NCI-H460 (cell line): ENCODE results near the gene TLL2. TPM values are rescaled to one million over a fixed set of nuclear protein-coding genes. Genes with fewer than 3 reads are reported as not detected.
A peak's percentile ranks its signal among the peaks of the same experiment; 100 is the strongest.

Experiments
- DNase-seq: peaks from one replicate; pipeline ENCODE4 v3.0.0-alpha.2; 2016; ENCODE audit warnings: low read depth; ENCODE audit errors: extremely low read depth
- total RNA-seq: library from RNA; depleted of rRNA; stranded (reverse); fragments of >200 nt; shearing (Covaris generic); gene quantifications from 2 replicates; pipeline ENCODE4 v1.2.3, GENCODE V29; 2014

The TLL2 gene
- total RNA-seq, 1 experiment from 2014 or later, result 0.12 TPM

- no peak for DNase-seq
Observed at GRCh38 chr10:96401036-96401435, 112.7 kb downstream of the TLL2 start.

GRCh38 chr10:96400465-96400864 lies 113.3 kb downstream of the TLL2 start:
- DNase-seq, result no peak

GRCh38 chr10:96397902-96398301 lies 115.8 kb downstream of the TLL2 start:
- no peak for DNase-seq

GRCh38 chr10:96395931-96396877 lies 117.5 kb downstream of the TLL2 start:
- peak; percentile 45 for DNase-seq

GRCh38 chr10:96390460-96390864 lies 123.3 kb downstream of the TLL2 start:
- DNase-seq, result no peak

- DNase-seq, result no peak
Observed at GRCh38 chr10:96389785-96390184, 123.9 kb downstream of the TLL2 start.

- no peak for DNase-seq
Observed at GRCh38 chr10:96387601-96388000, 126.1 kb downstream of the TLL2 start.

- no peak for DNase-seq
Observed at GRCh38 chr10:96387161-96387560, 126.6 kb downstream of the TLL2 start.

- no peak for DNase-seq
Observed at GRCh38 chr10:96384506-96384905, 129.2 kb downstream of the TLL2 start.

- DNase-seq, result no peak
Observed at GRCh38 chr10:96380821-96381220, 132.9 kb downstream of the TLL2 start.

- DNase-seq, result no peak
Observed at GRCh38 chr10:96379758-96380157, 134.0 kb downstream of the TLL2 start.

- DNase-seq, result no peak
Observed at GRCh38 chr10:96378741-96379140, 135.0 kb downstream of the TLL2 start.

- DNase-seq, result no peak
Observed at GRCh38 chr10:96377816-96378294, 135.9 kb downstream of the TLL2 start.

GRCh38 chr10:96376483-96376882 lies 137.2 kb downstream of the TLL2 start:
- no peak for DNase-seq

GRCh38 chr10:96374985-96375830 lies 138.5 kb downstream of the TLL2 start:
- DNase-seq, result peak; percentile 90

GRCh38 chr10:96374639-96374984 lies 139.1 kb downstream of the TLL2 start:
- DNase-seq, result no peak

GRCh38 chr10:96374004-96374403 lies 139.7 kb downstream of the TLL2 start:
- DNase-seq, result no peak

- no peak for DNase-seq
Observed at GRCh38 chr10:96371356-96371755, 142.4 kb downstream of the TLL2 start.

- peak; percentile 50 for DNase-seq
Observed at GRCh38 chr10:96370584-96371157, 143.1 kb downstream of the TLL2 start.

GRCh38 chr10:96369890-96370583 lies 143.7 kb downstream of the TLL2 start:
- DNase-seq, result peak; percentile 14
